H1 (cell line): ENCODE results near the gene PPIG. TPM values are rescaled to one million over a fixed set of nuclear protein-coding genes. Genes with fewer than 3 reads are reported as not detected.

Source experiments
- CTCF ChIA-PET: fragments of 300-600 bp; sonication (Branson Sonifier 250); formaldehyde crosslinking; loops from one replicate; lab custom pipeline; 2021; ENCODE audit not compliant: partially characterized antibody; lab: Charles Lee
- POLR2A ChIA-PET: fragments of 300-600 bp; sonication (Branson Sonifier 250); formaldehyde crosslinking; loops from one replicate; lab custom pipeline; 2021; ENCODE audit warnings: inconsistent platforms; ENCODE audit not compliant: partially characterized antibody; lab: Charles Lee
- DNase-seq, 2 experiments: peaks; one replicate each; pipeline versions ENCODE4 v3.0.0 to v3.0.0-alpha.2; 2010 to 2022; ENCODE audit warnings: low spot score in 2 of 2, low read depth in 1 of 2, mixed read lengths in 1 of 2
- FAIRE-seq: peaks from 2 replicates; lab custom pipeline; 2011; peaks lifted over from hg19 to GRCh38; lab: Jason Lieb, UNC
- H2AFZ ChIP-seq: 2 replicates; pipeline ENCODE4 v1.8.1; 2012; ENCODE audit warnings: low read length, inconsistent platforms
- H2AK5ac ChIP-seq: 2 replicates; pipeline ENCODE4 v1.6.1; 2013; ENCODE audit warnings: low read depth, low read length
- H2BK120ac ChIP-seq: replicated peaks from 2 replicates; pipeline ENCODE3; 2013; ENCODE audit warnings: low read depth, low read length, inconsistent platforms
- H2BK12ac ChIP-seq: 2 replicates; pipeline ENCODE4 v1.6.1; 2013; ENCODE audit warnings: low read depth, low read length
- H2BK15ac ChIP-seq: 2 replicates; pipeline ENCODE4 v1.6.1; 2013; ENCODE audit warnings: low read length
- H2BK20ac ChIP-seq: 2 replicates; pipeline ENCODE4 v1.6.1; 2013; ENCODE audit warnings: low read length
- H2BK5ac ChIP-seq: 2 replicates; pipeline ENCODE4 v1.6.1; 2013; ENCODE audit warnings: low read depth, low read length
- H3K14ac ChIP-seq: 2 replicates; pipeline ENCODE4 v1.6.1; 2013; ENCODE audit warnings: inconsistent platforms; ENCODE audit not compliant: insufficient read length
- H3K18ac ChIP-seq: 2 replicates; pipeline ENCODE4 v1.6.1; 2013; ENCODE audit warnings: low read length; ENCODE audit errors: extremely low read depth
- H3K23ac ChIP-seq: 2 replicates; pipeline ENCODE4 v1.6.1; 2013; ENCODE audit warnings: inconsistent platforms; ENCODE audit not compliant: insufficient read length
- H3K23me2 ChIP-seq: 2 replicates; pipeline ENCODE4 v1.6.1; 2013; ENCODE audit warnings: low read depth, low read length
- H3K27ac ChIP-seq: 2 replicates; pipeline ENCODE4 v1.6.1; 2011; ENCODE audit warnings: low read depth, low read length, inconsistent platforms
- H3K27me3 ChIP-seq, 4 experiments: replicated peaks in 1 of 4; 1 replicate in 1 of 4; 2 replicates in 3 of 4; pipeline versions ENCODE4 v1.6.1 to v1.8.1; 2011 to 2013; ENCODE audit warnings: low read length in 3 of 4, mild to moderate bottlenecking in 3 of 4, inconsistent platforms in 2 of 4, mixed read lengths in 2 of 4, moderate library complexity in 1 of 4; ENCODE audit not compliant: control insufficient read depth in 3 of 4, insufficient read depth in 3 of 4; ENCODE audit errors: extremely low read depth in 1 of 4
- H3K36me3 ChIP-seq, 4 experiments: 2 replicates each; pipeline versions ENCODE4 v1.6.1 to v1.8.1; 2011 to 2013; ENCODE audit warnings: mild to moderate bottlenecking in 4 of 4, low read length in 3 of 4, moderate library complexity in 2 of 4, control low read depth in 1 of 4, inconsistent platforms in 1 of 4; ENCODE audit not compliant: insufficient read depth in 4 of 4, control insufficient read depth in 2 of 4
- H3K4ac ChIP-seq: replicated peaks from 2 replicates; pipeline ENCODE3; 2013; ENCODE audit warnings: low read length, low read depth, mixed read lengths, inconsistent platforms; ENCODE audit not compliant: insufficient read length
- H3K4me1 ChIP-seq, 4 experiments: replicated peaks in 1 of 4; 1 replicate in 1 of 4; 2 replicates in 3 of 4; pipeline versions ENCODE4 v1.6.1 to v1.8.1; 2011 to 2013; ENCODE audit warnings: low read length in 3 of 4, inconsistent platforms in 2 of 4, mixed read lengths in 1 of 4; ENCODE audit not compliant: insufficient read depth in 4 of 4, control insufficient read depth in 3 of 4
- H3K4me2 ChIP-seq, 2 experiments: 2 replicates each; pipeline versions ENCODE4 v1.6.1 to v1.8.1; 2011 to 2013; ENCODE audit warnings: low read depth in 2 of 2, low read length in 2 of 2, control low read depth in 1 of 2, inconsistent platforms in 1 of 2, mild to moderate bottlenecking in 1 of 2; ENCODE audit not compliant: insufficient read depth in 1 of 2
- H3K4me3 ChIP-seq, 4 experiments: fragments of 200-600, 300-600 bp in 1 of 4; sonication (generic), shearing (Covaris generic), sonication (Bioruptor Twin) in 1 of 4; 2 replicates each; pipeline versions ENCODE4 v1.5.1 to v1.8.1; 2011 to 2016; ENCODE audit warnings: low read length in 4 of 4, low read depth in 3 of 4, control low read depth in 2 of 4, inconsistent platforms in 2 of 4, mild to moderate bottlenecking in 2 of 4, mixed read lengths in 1 of 4, moderate library complexity in 1 of 4; ENCODE audit not compliant: insufficient read depth in 2 of 4; ENCODE audit errors: extremely low read depth in 1 of 4
- H3K56ac ChIP-seq: replicated peaks from 2 replicates; pipeline ENCODE3; 2013; ENCODE audit warnings: low read depth, mild to moderate bottlenecking, mixed read lengths, low read length, inconsistent platforms; ENCODE audit not compliant: insufficient read length
- H3K79me1 ChIP-seq: 2 replicates; pipeline ENCODE4 v1.6.1; 2013; ENCODE audit warnings: low read depth, low read length, control low read depth
- H3K79me2 ChIP-seq, 2 experiments: 2 replicates each; pipeline versions ENCODE4 v1.6.1 to v1.8.1; 2012 to 2013; ENCODE audit warnings: low read length in 2 of 2, mild to moderate bottlenecking in 2 of 2, inconsistent platforms in 1 of 2; ENCODE audit not compliant: insufficient read depth in 2 of 2, control insufficient read depth in 1 of 2
- H3K9ac ChIP-seq, 4 experiments: replicated peaks in 1 of 4; 1 replicate in 1 of 4; 2 replicates in 3 of 4; pipeline versions ENCODE4 v1.6.1 to v1.8.1; 2011 to 2013; ENCODE audit warnings: low read depth in 3 of 4, low read length in 3 of 4, control low read depth in 2 of 4, mild to moderate bottlenecking in 2 of 4, moderate library complexity in 2 of 4, inconsistent platforms in 1 of 4; ENCODE audit errors: extremely low read depth in 1 of 4
- H3K9me3 ChIP-seq, 2 experiments: 2 replicates each; pipeline versions ENCODE4 v1.6.1 to v1.8.1; 2012 to 2013; ENCODE audit warnings: mild to moderate bottlenecking in 2 of 2, moderate library complexity in 2 of 2, control low read depth in 1 of 2, inconsistent platforms in 1 of 2, low read depth in 1 of 2, low read length in 1 of 2, mixed read lengths in 1 of 2; ENCODE audit not compliant: insufficient read depth in 2 of 2
- H4K20me1 ChIP-seq, 2 experiments: replicated peaks in 1 of 2; 2 replicates each; pipeline versions ENCODE3 to v1.8.1; 2011 to 2013; ENCODE audit warnings: inconsistent platforms in 2 of 2, low read length in 2 of 2, mild to moderate bottlenecking in 1 of 2; ENCODE audit not compliant: insufficient read depth in 2 of 2, control insufficient read depth in 1 of 2
- H4K5ac ChIP-seq: 2 replicates; pipeline ENCODE4 v1.6.1; 2013; ENCODE audit warnings: low read length, low read depth, mixed read lengths, inconsistent platforms; ENCODE audit not compliant: insufficient read length
- H4K8ac ChIP-seq: 2 replicates; pipeline ENCODE4 v1.8.0; 2013; ENCODE audit warnings: mild to moderate bottlenecking, moderate library complexity, low read length, inconsistent platforms; ENCODE audit not compliant: insufficient read depth; ENCODE audit errors: extremely low read depth
- H4K91ac ChIP-seq: replicated peaks from 2 replicates; pipeline ENCODE3; 2013; ENCODE audit warnings: low read length, mixed read lengths, inconsistent platforms; ENCODE audit not compliant: insufficient read length
- NRF1 ChIP-seq: IDR thresholded peaks from 2 replicates; pipeline ENCODE4 v1.6.1; 2011; ENCODE audit warnings: mild to moderate bottlenecking, low read depth, low read length, improper control_type of control experiment
- WGBS, 2 experiments: shearing (Covaris generic) in 1 of 2; methylation state at CpG; one replicate each; pipeline versions ENCODE4 v1.1.6 to v1.1.7; 2013 to 2015; ENCODE audit warnings: low lambda C conversion rate in 2 of 2, mixed read lengths in 2 of 2, inconsistent platforms in 1 of 2, low coverage in 1 of 2, missing lambda C conversion rate in 1 of 2; ENCODE audit not compliant: insufficient replicate concordance in 2 of 2, insufficient coverage in 1 of 2, insufficient read length in 1 of 2; ENCODE audit errors: extremely low coverage in 1 of 2, missing lambda C conversion rate in 1 of 2; 5-methylcytosine and 5-hydroxymethylcytosine counted together
- polyA plus RNA-seq, 7 experiments: library from polyadenylated mRNA; depleted of rRNA in 3 of 7; stranded (reverse) in 5 of 7; unstranded in 2 of 7; fragments of >200 nt in 5 of 7; fragments of 200-250 nt in 2 of 7; gene quantifications; 1 replicate in 5 of 7; 2 replicates in 1 of 7; 4 replicates in 1 of 7; pipeline versions ENCODE4 v1.2.1 to v1.2.3, GENCODE V29; 2011 to 2013; ENCODE audit warnings: missing spikeins in 2 of 7, mixed read lengths in 2 of 7
- total RNA-seq: library from RNA; stranded (reverse); fragmentation: NEBNext Ultra II Directional; extraction: Animal tissue kit (Norgen Biotek cat#: 25700); gene quantifications from 2 replicates; pipeline ENCODE4 v1.2.1, GENCODE V29; 2021

Gene PPIG
- total and polyA plus RNA-seq, 2 of the 8 experiments (the other 6 are each of a cell fraction or from before 2014, with no cell fraction given) = 14.7 to 71.0 TPM

DNA sequence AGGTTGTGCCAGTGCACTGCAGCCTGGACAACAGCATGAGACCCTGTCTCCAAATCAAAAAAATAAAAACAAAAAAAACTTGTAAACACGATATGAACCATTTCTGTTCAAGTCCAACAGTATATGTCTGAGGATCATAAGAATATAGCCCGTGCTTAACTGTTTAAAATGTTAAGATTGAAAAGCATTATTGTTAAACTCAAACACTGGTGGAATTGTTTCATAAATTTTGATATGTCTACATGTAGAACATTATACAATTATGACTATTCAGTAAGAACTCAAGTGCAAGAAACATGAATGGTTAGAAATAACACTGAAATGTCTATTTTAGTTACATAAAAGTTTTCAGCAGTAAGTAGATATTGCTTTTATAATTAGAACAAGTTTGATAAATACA, 29.7 kb downstream of the PPIG start:
- Histone ChIP-seq H3K4ac (no peak overlapping the region), H4K8ac (no peak overlapping the region), H4K20me1 (peaks cover 0 to 2% of the 10 kb centered on the region in 2 experiments), H3K27ac (no peak overlapping the region), H3K79me1 (no peaks in the 10 kb centered on the region), H3K36me3 (peaks cover 11 to 62% (median 43%) of the 10 kb centered on the region in 4 experiments), H2AFZ (no peak overlapping the region), H3K56ac (no peak overlapping the region), H3K4me1 (no peaks in the 10 kb centered on the region), H2BK20ac (no peak overlapping the region), H3K23ac (no peak overlapping the region), H3K18ac (no peak overlapping the region), H2BK5ac (no peak overlapping the region), H3K4me2 (no peak overlapping the region), H2BK120ac (no peak overlapping the region), H2AK5ac (no peak overlapping the region), H2BK12ac (no peak overlapping the region), H3K9ac (no peak overlapping the region), H4K91ac (no peak overlapping the region), H3K14ac (no peak overlapping the region), H3K9me3 (no peaks in the 10 kb centered on the region; a peak in 2 of 4 replicates), H2BK15ac (no peak overlapping the region), H4K5ac (no peak overlapping the region), H3K23me2 (no peaks in the 10 kb centered on the region), H3K4me3 (no peak overlapping the region), H3K27me3 (no peaks in the 10 kb centered on the region), H3K79me2 (peaks cover 0 to 8% of the 10 kb centered on the region in 2 experiments; a peak in 2 of 4 replicates)
- no peak for DNase-seq
- ChIA-PET CTCF (interaction anchor here (0.6 kb wide), 1 partner anchor 30 kb away, joined by 3 read pairs; no protein-coding TSS in a partner anchor), POLR2A (no interaction called here)
- FAIRE-seq = no peak
- 91% methylated on average over 2 of the region's 2 CpGs; no CpG with 5 or more reads in 1 of the 2 experiments for WGBS, 2 experiments
- no peak for TF ChIP-seq NRF1
